Neuronal stem cell (in vitro differentiated cells): Measurements from ENCODE around the gene FETUB.

Source experiments
- DNase-seq: peaks from one replicate; pipeline ENCODE4 v3.0.0-alpha.2; 2013; ENCODE audit warnings: low spot score
- H2AFZ ChIP-seq: one replicate; pipeline ENCODE4 v1.6.1; 2013; ENCODE audit warnings: mild to moderate bottlenecking, low read length, inconsistent platforms
- H2AK5ac ChIP-seq: 2 replicates; pipeline ENCODE4 v1.6.1; 2013; ENCODE audit warnings: low read depth, mild to moderate bottlenecking, inconsistent platforms, low read length, moderate library complexity, mixed read lengths
- H2BK120ac ChIP-seq: 2 replicates; pipeline ENCODE4 v1.6.1; 2013; ENCODE audit warnings: low read depth, mild to moderate bottlenecking, inconsistent platforms, low read length, moderate library complexity, mixed read lengths
- H2BK12ac ChIP-seq: one replicate; pipeline ENCODE4 v1.6.1; 2013; ENCODE audit warnings: low read length, inconsistent platforms
- H2BK15ac ChIP-seq: 2 replicates; pipeline ENCODE4 v1.6.1; 2013; ENCODE audit warnings: mild to moderate bottlenecking, low read length, inconsistent platforms, mixed read lengths
- H2BK5ac ChIP-seq: one replicate; pipeline ENCODE4 v1.6.1; 2013; ENCODE audit warnings: inconsistent platforms, mild to moderate bottlenecking, low read length, moderate library complexity
- H3K14ac ChIP-seq: one replicate; pipeline ENCODE4 v1.6.1; 2013; ENCODE audit warnings: low read length, inconsistent platforms
- H3K18ac ChIP-seq: 2 replicates; pipeline ENCODE4 v1.6.1; 2013; ENCODE audit warnings: low read length, inconsistent platforms
- H3K23ac ChIP-seq: 2 replicates; pipeline ENCODE4 v1.6.1; 2013; ENCODE audit warnings: low read depth, mild to moderate bottlenecking, mixed read lengths, low read length, inconsistent platforms; ENCODE audit not compliant: poor library complexity
- H3K27ac ChIP-seq: replicated peaks from 3 replicates; pipeline ENCODE4 v1.5.1; 2013; ENCODE audit warnings: low read length, inconsistent platforms
- H3K27me3 ChIP-seq, 3 experiments: 2 replicates each; pipeline ENCODE4 v1.6.1; 2013; ENCODE audit warnings: low read length in 3 of 3, mild to moderate bottlenecking in 2 of 3, inconsistent platforms in 1 of 3, low read depth in 1 of 3, mixed read lengths in 1 of 3, moderate library complexity in 1 of 3; ENCODE audit not compliant: control insufficient read depth in 3 of 3, insufficient read depth in 3 of 3
- H3K36me3 ChIP-seq, 2 donors: replicated peaks in 1 of 2; 2 replicates each; pipeline ENCODE4 v1.6.1; 2013; ENCODE audit warnings: low read length in 2 of 2; ENCODE audit not compliant: control insufficient read depth in 2 of 2, insufficient read depth in 2 of 2
- H3K4ac ChIP-seq: 2 replicates; pipeline ENCODE4 v1.6.1; 2013; ENCODE audit warnings: inconsistent platforms, mild to moderate bottlenecking, low read length, moderate library complexity
- H3K4me1 ChIP-seq, 2 donors: 1 replicate in 1 of 2; 2 replicates in 1 of 2; pipeline ENCODE4 v1.6.1; 2013; ENCODE audit warnings: low read length in 2 of 2, low read depth in 1 of 2; ENCODE audit not compliant: control insufficient read depth in 2 of 2, insufficient read depth in 1 of 2
- H3K4me2 ChIP-seq: one replicate; pipeline ENCODE4 v1.6.1; 2013; ENCODE audit warnings: mild to moderate bottlenecking, low read length, inconsistent platforms; ENCODE audit not compliant: insufficient read depth, poor library complexity, severe bottlenecking
- H3K4me3 ChIP-seq, 2 donors: 2 replicates each; pipeline ENCODE4 v1.5.1; 2013; ENCODE audit warnings: low read length in 2 of 2, mild to moderate bottlenecking in 2 of 2, inconsistent platforms in 1 of 2, moderate library complexity in 1 of 2
- H3K79me1 ChIP-seq: one replicate; pipeline ENCODE4 v1.6.1; 2013; ENCODE audit warnings: low read depth, mild to moderate bottlenecking, inconsistent platforms, low read length, moderate library complexity
- H3K9ac ChIP-seq: one replicate; pipeline ENCODE4 v1.6.1; 2013; ENCODE audit warnings: mild to moderate bottlenecking, low read depth, low read length, inconsistent platforms; ENCODE audit not compliant: poor library complexity
- H3K9me3 ChIP-seq, 2 donors: replicated peaks in 1 of 2; 2 replicates each; pipeline versions ENCODE3 to v1.6.1; 2013; ENCODE audit warnings: low read length in 2 of 2, mild to moderate bottlenecking in 2 of 2, inconsistent platforms in 1 of 2, low read depth in 1 of 2, mixed read lengths in 1 of 2, moderate library complexity in 1 of 2; ENCODE audit not compliant: control insufficient read depth in 2 of 2, insufficient read depth in 1 of 2
- H4K8ac ChIP-seq: one replicate; pipeline ENCODE4 v1.6.1; 2013; ENCODE audit warnings: low read depth, mild to moderate bottlenecking, inconsistent platforms, low read length, moderate library complexity
- H4K91ac ChIP-seq: one replicate; pipeline ENCODE4 v1.6.1; 2013; ENCODE audit warnings: low read length, low read depth, mild to moderate bottlenecking, inconsistent platforms; ENCODE audit not compliant: poor library complexity
- WGBS, 2 donors: extraction: QIAGEN DNeasy Blood & Tissue Kit; methylation state at CpG; one replicate each; pipeline ENCODE4 v1.1.7; 2013; ENCODE audit warnings: missing lambda C conversion rate in 2 of 2, mixed read lengths in 1 of 2; ENCODE audit not compliant: insufficient read length in 2 of 2, insufficient replicate concordance in 1 of 2; ENCODE audit errors: extremely low coverage in 2 of 2; 5-methylcytosine and 5-hydroxymethylcytosine counted together

The FETUB gene

GRCh38 chr3:186605078-186605477 lies 35.1 kb upstream of the FETUB start:
- peaks cover 1% of the 10 kb centered on the region for H3K79me1 ChIP-seq
- peaks cover 0 to 2% of the 10 kb centered on the region in 2 donors for H3K4me1 ChIP-seq
- no peak overlapping the region for H3K4me3 ChIP-seq
- H2BK15ac ChIP-seq: no peak overlapping the region
- H2BK5ac ChIP-seq: no peak overlapping the region
- H3K36me3 ChIP-seq: no peaks in the 10 kb centered on the region
- no peak overlapping the region for H3K18ac ChIP-seq
- H4K8ac ChIP-seq: no peak overlapping the region
- H2BK12ac ChIP-seq: no peak overlapping the region
- H2AFZ ChIP-seq: no peak overlapping the region
- H3K27me3 ChIP-seq: peaks cover 0 to 15% (median 0%) of the 10 kb centered on the region in 3 experiments
- no peak overlapping the region for H2BK120ac ChIP-seq
- no peak overlapping the region for H2AK5ac ChIP-seq
- no peak for DNase-seq
- no peak overlapping the region for H3K14ac ChIP-seq
- no peak overlapping the region for H3K27ac ChIP-seq
- no peak overlapping the region for H3K23ac ChIP-seq
- no peaks in the 10 kb centered on the region for H3K9me3 ChIP-seq
- H3K9ac ChIP-seq: no peak overlapping the region
- H3K4me2 ChIP-seq: no peak overlapping the region
- no peak overlapping the region for H3K4ac ChIP-seq
- H4K91ac ChIP-seq: no peak overlapping the region

DNA sequence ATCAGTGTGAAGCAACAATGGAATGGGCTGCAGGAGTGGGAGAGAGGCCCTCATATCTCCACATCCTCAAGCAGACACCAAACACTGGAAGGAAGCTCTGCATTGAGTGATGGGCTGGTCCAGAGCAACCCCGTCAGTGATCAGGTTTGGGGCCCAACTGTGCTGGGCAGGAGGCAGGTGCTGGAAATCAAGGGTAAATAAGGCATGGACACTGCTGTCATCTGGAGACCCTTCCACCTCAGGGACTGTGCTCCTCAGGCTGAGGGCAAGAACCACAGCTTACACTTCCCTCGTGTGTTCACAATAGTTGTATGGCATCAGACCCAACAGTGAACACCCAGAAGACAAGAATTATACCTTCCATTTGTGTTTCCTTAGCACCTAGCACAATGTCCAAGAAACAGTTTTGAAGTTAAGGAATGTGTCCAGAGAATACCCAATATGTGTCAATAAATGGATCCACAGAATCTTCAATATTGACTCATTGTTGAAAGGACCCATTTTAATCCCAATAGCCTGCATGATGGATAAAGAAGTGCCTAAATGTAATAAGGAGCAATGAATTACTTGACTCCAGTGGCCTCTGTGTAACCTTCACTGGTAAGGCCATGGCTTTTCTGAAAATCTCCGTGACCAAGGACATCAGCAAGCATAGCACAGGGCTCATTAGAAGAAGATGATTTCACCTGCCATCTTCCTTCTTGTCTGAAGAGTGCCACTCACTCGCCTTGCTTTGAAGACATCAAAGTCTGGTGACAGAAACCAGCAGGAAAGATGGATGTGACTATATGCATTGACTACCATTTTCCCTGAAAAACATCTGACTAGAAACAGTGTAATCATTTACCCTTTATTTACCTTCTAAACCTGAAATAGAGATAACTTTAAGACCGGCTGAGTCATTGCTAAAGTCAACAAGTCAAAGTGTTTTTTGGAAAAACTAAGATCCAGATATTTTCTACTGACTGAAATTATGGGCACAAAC lies 34.3 kb upstream of the FETUB start:
- H2BK120ac ChIP-seq: no peak overlapping the region
- H4K8ac ChIP-seq: no peak overlapping the region
- no peak overlapping the region for H3K4ac ChIP-seq
- no peak overlapping the region for H2BK15ac ChIP-seq
- H3K18ac ChIP-seq: no peak overlapping the region
- H3K4me1 ChIP-seq: peaks cover 0 to 2% of the 10 kb centered on the region in 2 donors
- H3K9me3 ChIP-seq: no peaks in the 10 kb centered on the region
- H4K91ac ChIP-seq: no peak overlapping the region
- H3K14ac ChIP-seq: no peak overlapping the region
- H3K36me3 ChIP-seq: no peaks in the 10 kb centered on the region
- no peak overlapping the region for H3K4me2 ChIP-seq
- H2AFZ ChIP-seq: no peak overlapping the region
- WGBS, 2 donors: no CpG with 5 or more reads among the region's 5 CpGs
- peaks cover 0 to 10% (median 0%) of the 10 kb centered on the region in 3 experiments for H3K27me3 ChIP-seq
- H3K4me3 ChIP-seq: no peak overlapping the region
- no peak overlapping the region for H2BK5ac ChIP-seq
- H2AK5ac ChIP-seq: no peak overlapping the region
- DNase-seq: no peak
- H3K9ac ChIP-seq: no peak overlapping the region
- H3K79me1 ChIP-seq: peaks cover 1% of the 10 kb centered on the region
- H2BK12ac ChIP-seq: no peak overlapping the region
- H3K27ac ChIP-seq: no peak overlapping the region
- peak overlapping the region; percentile 45 for H3K23ac ChIP-seq

DNA sequence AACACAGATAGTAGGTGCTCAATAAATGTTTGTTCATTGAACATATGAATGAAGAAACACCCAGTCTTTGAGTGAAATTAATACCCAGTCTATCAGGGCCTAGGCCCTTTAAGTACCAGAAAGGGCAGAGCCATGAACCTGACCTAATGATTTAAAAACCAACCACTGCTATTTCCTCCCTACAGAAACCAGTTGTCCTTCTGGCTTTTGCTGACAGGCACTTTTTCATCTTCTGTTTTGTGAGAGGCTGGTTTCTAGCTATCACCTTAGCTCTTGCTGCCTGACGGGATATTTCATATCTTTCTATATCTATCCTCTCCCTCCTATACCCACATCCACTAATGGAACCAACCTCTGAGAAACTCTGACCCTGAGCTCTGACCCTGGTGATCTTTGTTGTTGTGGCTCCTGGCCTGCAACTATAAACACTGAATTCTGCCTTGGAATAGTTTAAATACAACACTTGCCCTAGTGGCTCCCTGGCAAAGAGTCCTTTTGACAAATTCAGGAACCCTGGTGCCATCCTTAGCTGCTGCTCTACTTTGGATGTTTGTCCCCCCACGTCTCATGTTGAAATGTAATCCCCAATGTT lies 31.5 kb upstream of the FETUB start:
- H3K36me3 ChIP-seq: no peaks in the 10 kb centered on the region
- no peak overlapping the region for H2BK120ac ChIP-seq
- no peak overlapping the region for H3K14ac ChIP-seq
- H3K9me3 ChIP-seq: no peaks in the 10 kb centered on the region
- H2BK12ac ChIP-seq: no peak overlapping the region
- no peak for DNase-seq
- H3K9ac ChIP-seq: no peak overlapping the region
- no peak overlapping the region for H2AFZ ChIP-seq
- no peak overlapping the region for H3K18ac ChIP-seq
- H2BK5ac ChIP-seq: no peak overlapping the region
- H2BK15ac ChIP-seq: no peak overlapping the region
- H4K91ac ChIP-seq: no peak overlapping the region
- no peak overlapping the region for H4K8ac ChIP-seq
- H3K4me3 ChIP-seq: no peak overlapping the region
- H3K4me2 ChIP-seq: no peak overlapping the region
- H3K4ac ChIP-seq: no peak overlapping the region
- no peak overlapping the region for H3K27ac ChIP-seq
- H2AK5ac ChIP-seq: no peak overlapping the region
- H3K79me1 ChIP-seq: peaks cover 1% of the 10 kb centered on the region
- H3K4me1 ChIP-seq: no peaks in the 10 kb centered on the region
- H3K23ac ChIP-seq: no peak overlapping the region
- no CpG with 5 or more reads among the region's 2 CpGs for WGBS, 2 donors
- peaks cover 0 to 21% (median 0%) of the 10 kb centered on the region in 3 experiments for H3K27me3 ChIP-seq

DNA sequence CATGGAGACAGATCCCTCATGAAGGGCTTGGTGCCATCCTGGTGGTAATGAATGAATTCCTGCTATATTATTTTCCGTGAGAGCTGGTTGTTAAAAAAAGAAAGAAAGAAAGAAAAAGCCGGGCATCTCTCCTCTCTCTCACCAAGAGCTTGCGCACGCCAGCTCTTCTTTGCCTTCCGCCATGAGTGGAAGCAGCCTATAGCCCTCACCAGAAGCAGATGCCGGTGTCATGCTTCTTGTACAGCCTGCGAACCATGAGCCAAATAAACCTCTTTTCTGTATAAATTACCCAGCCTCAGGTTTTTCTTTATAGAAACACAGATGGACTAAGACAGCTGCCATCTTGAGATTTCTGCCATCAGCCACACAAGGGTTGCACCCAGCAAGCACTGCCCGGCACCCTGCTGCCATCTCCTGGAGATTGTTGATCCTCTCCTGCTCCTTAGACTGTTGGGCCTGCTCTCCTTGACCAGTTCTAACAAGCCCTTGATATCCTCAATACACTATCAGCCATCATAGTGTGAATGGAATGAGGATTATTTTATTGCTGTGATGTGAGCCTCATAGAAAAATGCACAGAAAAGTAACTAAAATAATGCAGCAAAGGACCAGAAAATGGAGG lies 30.8 kb upstream of the FETUB start:
- Histone ChIP-seq H3K4me1 (no peaks in the 10 kb centered on the region), H2BK12ac (no peak overlapping the region), H4K91ac (no peak overlapping the region), H4K8ac (no peak overlapping the region), H3K14ac (no peak overlapping the region), H3K23ac (no peak overlapping the region), H2AK5ac (no peak overlapping the region), H3K4me2 (no peak overlapping the region), H2BK120ac (no peak overlapping the region), H3K4me3 (no peak overlapping the region), H3K79me1 (no peaks in the 10 kb centered on the region), H3K27ac (no peak overlapping the region), H2AFZ (no peak overlapping the region), H3K27me3 (peaks cover 0 to 27% (median 0%) of the 10 kb centered on the region in 3 experiments), H3K18ac (no peak overlapping the region), H3K9me3 (no peaks in the 10 kb centered on the region), H3K36me3 (no peaks in the 10 kb centered on the region), H3K4ac (no peak overlapping the region), H2BK5ac (no peak overlapping the region), H3K9ac (no peak overlapping the region), H2BK15ac (no peak overlapping the region)
- no peak for DNase-seq
- no CpG with 5 or more reads among the region's 8 CpGs for WGBS, 2 donors
